Stimulated activated CD4-positive, alpha-beta T cell treated with anti-CD3 and anti-CD28 coated beads, Interleukin-1b, Interleukin-23, amount 100 ng/mL, for 24 hours (primary cell): ENCODE measurements around the gene KCNK13.
"Not testable (repeated sequence)": the region's sequence is repeated elsewhere in the genome, so short reads cannot be mapped to it uniquely, and the experiment has no call there.

Experiments used
- DNase-seq, 4 experiments: peaks; one replicate each; pipeline ENCODE4 v3.0.0-alpha.2; 2020; ENCODE audit warnings: low read depth in 4 of 4, low spot score in 1 of 4

KCNK13 gene

DNA sequence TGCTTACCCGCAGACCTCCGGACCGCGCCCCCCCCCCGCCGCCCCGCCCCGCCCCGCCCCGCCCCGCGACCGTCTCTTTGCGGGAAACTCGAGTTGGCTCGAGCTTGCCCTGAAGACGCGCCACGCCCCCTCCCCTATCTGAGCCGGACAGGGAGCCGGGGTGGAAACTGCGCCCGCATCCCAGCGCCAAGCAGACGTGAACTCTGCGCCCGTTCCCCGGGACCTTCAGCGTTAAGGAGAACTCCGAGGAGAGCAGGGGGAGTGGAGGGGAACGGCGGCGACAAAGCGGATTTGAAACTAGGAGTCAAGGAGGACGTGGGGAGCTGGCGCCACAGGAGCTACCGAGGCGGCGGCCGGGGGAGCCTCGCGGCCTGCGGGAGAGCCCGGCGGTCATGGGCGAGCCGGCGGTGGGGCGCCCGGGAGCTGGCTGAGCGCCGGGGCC, at the start of gene KCNK13:
TSS of gene KCNK13 (plus strand) at position 310 of the 442 bp plus-strand sequence. CDS start 212 bp downstream, outside the sequence.
- no peak for DNase-seq

DNA sequence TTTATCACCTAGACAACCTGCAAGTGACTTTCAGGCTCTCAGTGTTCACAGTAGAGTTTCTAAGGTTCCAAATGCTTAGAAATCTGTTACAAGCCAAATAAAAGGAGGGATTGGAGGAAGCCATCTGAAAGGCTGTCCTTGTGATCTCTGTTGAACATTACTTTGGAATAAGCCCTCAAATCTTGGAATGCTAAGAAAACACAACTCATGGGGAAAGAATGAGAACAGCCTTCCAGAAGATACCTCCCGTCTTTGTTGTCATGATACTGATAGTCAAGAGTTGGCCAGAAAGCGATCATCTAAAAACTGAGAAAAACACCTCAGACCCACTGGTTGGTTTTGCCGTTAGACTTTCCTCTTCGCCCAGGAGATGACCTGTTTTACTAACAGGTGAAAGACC, 44.4 kb upstream of the KCNK13 start:
- no peak for DNase-seq

DNA sequence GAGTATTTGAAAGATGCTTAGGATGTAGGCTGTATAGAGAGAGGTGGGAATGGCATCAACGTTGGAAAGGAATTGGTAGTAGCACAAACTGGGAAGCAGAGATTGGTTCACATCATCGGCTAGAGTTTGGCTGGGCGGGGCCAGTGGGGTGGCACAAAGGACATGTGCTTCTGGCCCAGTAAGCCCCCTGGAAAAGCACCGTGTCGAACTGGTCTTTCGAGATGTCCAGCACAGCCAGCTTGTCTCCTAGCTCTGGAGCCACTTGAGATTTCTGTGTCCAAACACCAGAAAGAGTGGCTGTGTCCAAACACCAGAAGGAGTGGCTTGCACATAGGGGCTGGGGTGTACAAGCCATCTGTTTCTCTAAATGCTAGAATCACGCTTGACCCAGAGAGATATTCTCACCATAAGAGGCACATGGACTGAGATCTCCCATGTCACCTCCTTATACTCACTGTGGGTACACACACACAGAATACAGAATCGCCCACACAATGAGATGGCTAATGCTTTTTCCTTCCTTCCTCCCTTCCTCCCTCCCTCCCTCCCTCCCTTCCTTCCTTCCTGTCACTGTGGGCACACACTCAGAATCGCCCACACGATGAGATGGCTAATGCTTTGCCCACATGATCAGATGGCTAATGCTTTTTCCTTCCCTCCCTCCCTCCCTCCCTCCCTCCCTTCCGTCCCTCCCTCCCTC, 41.8 kb upstream of the KCNK13 start:
- no peak for DNase-seq

DNA sequence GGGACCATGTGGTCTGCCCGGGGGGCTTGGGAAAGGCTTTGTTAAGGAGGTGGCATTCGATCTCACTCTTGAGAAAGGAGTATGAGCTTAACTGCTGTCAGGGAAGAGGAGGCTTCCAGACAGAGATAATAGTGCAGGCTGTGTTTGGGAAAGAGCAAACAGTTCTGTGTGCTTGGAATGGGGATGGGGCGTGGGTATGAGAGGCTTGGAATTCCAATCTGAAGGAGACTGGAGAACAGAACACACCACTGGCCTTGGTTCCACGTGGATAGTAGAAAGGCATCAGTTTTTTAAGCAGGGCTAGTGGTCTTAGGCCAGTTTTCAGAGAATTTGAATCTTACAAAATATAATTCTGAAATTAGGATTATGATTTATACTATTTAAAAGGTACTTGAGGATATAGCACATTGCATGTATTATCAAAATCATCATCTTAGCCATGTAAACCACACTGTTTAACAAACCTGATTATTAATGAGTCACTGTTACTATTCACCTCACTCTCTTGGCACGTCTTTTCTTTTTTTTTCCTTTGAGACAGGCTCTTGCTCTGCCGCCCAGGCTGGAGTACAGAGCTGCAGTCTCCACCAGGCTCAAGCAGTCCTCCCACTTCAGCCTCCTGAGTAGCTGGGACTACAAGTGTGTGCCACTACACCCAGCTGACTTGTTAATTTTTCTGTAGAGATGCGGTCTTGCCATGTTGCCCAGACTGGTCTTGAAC, 38.5 kb upstream of the KCNK13 start:
- DNase-seq = no peak

DNA sequence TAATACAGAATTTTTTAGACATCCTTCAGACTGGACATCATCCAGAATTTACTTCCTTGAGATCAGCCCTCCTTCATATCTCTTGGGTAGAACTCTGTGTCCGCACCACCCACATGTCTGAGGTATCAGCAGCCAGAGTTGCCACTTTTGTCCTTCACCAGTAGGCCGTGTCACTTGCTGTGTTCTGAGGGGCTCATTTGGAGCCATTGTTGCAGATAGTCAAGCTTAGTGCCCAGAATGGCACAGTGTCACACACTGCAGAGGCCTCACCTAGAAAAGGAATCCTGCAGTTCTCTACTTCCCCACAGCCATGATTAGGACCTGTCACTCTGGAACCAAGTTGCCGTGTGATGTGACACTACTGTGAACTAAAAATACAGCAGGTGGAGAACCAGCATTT, 36.9 kb upstream of the KCNK13 start:
- DNase-seq = no peak

DNA sequence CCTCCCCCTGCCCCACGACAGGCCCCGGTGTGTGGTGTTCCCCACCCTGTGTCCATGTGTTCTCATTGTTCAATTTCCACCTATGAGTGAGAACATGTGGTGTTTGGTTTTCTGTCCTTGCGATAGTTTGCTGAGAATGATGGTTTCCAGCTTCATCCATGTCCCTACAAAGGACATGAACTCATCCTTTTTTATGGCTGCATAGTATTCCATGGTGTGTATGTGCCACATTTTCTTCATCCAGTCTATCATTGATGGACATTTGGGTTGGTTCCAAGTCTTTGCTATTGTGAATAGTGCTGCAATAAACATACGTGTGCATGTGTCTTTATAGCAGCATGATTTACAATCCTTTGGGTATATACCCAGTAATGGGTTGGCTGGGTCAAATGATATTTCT, 35.2 kb upstream of the KCNK13 start:
- not testable (repeated sequence) for DNase-seq

DNA sequence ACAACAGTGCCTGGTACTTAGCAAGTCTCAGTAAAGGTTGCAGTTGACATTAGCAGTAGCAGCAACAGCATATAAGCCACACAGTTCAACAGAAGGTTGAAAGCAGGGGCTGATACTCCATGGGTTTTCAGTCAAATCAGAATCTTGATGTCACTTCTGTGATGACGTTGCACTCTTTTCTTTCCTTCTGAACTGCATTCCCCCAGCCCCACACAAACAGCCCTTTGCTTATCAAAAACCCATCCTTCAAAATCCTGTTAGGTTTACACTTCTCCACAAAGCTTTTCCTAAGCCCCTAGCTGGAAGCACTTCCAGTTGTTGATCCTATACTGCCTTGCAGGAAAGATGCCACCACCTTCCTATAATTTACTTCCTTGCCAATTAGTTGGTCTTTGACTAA, 34.0 kb upstream of the KCNK13 start:
- DNase-seq = no peak

DNA sequence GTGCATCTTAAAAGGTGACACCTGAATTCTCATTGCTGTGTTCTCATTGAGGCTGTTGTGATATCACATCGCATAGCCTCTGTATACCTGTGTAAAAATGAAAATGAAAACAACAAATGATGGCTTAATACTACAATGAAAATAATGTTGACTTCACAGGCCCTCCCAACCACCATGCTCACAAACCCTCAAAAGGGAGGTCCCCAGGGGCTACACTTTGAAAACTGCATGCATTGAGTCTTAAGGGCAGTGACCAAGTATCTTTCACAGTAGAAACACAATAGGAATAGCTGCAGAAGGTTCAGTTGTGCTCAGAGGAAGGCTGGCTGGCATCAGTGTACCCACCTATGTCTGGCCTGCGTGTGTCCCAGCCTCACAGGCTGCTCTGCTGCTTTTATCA, 27.6 kb upstream of the KCNK13 start:
- no peak for DNase-seq

DNA sequence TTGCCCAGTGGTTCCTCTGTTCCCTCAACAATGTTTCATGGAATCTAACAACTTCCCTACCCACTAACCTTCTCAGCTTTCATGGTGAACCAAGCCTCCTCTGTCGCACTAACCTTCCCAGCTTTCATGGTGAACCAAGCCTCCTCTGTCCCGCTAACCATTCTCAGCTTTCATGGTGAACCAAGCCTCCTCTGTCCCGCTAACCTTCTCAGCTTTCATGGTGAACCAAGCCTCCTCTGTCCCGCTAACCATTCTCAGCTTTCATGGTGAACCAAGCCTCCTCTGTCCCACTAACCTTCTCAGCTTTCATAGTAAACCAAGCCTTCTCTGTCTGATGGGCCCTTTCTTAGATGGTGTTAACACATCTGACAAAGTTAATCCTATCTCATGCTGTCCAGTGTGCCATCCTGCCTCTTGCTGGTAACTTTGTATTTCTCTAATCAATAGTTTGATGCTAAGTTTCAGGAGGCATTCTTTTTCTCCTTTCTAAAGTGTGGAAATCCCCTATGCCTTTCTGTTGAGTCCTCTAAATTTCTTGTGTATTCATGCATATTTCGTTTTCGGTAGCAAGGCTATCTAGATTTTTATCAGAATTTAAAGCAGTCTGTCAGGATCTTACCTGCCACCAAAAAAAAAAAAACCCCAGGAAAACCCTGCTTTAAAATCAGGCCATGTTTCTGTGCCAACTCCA, 26.8 kb upstream of the KCNK13 start:
- no peak for DNase-seq

DNA sequence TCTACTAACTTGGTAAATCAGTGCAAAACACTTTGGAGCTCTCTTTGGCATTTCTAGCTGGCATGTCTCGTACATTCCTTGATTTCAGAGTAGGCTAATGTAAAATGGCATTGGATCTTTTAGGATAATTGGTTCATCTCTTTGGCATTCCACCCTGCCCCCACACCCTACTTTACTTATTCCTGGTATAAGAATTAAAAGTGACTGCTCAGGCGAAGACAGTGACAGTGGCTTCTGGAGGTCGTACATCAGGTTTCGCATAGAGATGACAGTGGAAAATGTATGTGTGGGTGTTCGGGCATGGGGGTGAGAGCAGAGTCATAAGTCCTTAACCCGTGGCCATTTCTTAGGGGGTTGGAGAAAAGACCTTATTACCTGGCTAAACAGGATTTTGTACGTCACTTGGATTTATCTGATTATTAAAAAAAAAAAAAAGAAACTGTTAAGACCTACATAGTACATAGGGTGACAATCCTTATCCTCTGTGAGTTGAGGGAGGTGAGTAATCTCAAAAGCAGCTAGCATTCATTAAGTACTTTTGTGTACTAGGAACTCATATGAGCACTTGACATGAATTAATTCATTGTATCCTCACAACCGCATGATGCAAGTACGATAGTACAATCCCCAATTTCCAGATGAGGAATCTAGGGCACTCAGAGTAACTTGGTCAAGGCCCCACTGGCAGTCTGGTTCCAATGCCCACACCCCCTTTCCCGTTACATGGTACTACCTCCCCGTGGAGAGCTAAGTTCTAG, 22.4 kb upstream of the KCNK13 start:
- DNase-seq = no peak

DNA sequence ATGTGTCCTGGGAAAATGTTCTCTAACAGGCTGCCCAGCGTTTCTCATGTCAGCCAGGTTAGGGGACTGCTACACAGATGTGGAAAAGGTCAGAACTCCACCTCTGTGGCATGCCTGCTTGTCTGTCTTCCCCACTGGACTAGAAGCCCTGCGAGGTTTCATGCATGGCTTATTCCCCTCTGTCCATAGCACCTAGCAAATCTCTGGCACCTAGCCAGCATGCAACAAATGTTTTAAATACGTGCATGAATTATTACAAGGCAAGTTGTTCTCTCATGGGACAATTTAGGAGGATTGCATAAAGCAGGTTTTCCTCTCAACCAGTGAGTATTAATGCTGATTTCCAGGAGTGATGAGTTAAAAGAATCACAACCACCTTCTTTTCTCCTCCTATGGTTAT, 21.4 kb upstream of the KCNK13 start:
- no peak for DNase-seq

DNA sequence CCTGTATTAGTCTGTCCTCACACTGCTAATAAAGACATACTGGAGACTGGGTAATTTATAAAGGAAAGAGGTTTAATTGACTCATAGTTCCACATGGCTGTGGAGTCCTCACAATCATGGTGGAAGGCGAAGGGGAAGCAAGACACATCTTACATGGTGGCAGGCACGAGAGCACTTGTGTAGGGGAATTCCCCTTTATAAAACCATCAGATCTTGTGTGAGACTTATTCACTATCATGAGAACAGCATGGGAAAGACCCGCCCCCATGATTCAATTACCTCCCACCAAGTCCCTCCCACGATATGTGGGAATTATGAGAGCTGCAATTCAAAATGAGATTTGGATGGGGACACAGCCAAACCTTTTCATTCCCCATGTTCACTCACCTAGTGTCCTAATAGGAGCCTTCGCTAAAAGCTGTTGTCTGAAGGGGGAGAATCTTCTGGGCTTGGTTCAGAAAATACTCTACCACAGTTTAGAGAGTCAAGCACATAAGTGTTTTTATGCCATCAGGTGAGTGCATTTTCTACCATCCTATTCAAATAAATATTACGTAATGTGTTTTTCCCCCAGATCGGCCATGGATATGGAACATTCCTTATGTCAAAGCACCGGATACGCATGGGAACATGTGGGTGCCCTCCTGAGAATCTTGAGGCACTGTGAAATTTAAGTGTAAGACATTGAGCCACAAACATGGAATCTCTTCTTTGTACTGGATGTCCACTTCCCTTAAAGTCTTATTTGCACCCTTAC, 19.1 kb upstream of the KCNK13 start:
- no peak for DNase-seq

DNA sequence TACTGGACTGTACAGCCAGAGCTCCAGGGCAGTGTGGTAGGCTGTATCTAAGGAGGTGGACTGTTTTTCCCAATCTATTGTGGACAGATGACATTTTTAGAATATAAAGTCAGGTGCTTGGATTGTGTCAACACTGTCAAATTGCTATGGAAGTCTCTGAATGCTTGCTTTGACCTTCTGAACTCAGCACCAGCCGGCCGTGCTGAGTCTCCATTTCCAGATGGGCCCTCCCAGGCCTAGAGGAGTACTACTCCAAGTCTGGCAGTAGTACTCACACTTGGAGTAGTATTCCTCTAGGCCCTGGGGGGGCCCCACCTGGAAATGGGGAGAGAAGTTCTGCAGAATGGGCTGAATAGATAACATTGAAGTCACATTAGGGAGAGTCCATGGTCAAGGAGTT, 16.2 kb upstream of the KCNK13 start:
- no peak for DNase-seq

DNA sequence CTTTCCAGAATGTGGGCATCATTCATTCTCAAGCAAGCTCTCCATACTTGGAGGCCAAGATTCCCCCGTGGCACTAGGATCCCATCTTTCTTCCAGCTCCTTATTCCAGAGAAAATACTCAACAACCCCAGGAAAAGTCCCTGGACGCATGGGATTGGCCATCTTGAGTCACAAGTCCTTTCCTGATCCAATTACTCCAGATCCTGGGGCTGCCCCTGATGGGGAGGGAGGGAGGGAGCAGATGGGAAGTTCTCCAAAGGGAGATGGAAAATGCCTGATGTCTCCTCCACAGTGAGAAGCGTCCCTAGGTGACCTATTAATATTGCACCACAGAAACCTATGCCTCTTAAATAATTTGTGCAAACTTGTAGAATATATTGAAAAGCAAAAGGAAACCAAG, 12.4 kb upstream of the KCNK13 start:
- DNase-seq = no peak

DNA sequence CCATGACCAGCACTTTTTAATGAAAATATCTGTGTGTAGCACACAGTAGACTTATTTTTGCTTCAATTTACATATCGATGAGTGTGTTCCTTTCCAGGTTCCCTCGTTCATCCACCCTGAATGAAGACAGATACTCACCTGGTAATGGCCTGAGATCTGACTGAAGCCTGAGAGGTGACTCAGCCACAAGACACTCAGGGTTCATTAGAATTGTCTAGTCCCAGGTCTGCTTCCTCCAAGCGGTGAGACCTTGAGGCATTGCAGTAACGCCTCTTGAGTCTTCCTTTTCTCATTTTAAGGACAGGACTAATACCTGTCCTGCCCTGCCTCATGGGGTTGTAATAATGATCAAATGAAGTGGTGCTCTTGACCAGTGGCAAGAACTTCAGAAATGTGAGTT, 11.5 kb upstream of the KCNK13 start:
- DNase-seq = no peak

DNA sequence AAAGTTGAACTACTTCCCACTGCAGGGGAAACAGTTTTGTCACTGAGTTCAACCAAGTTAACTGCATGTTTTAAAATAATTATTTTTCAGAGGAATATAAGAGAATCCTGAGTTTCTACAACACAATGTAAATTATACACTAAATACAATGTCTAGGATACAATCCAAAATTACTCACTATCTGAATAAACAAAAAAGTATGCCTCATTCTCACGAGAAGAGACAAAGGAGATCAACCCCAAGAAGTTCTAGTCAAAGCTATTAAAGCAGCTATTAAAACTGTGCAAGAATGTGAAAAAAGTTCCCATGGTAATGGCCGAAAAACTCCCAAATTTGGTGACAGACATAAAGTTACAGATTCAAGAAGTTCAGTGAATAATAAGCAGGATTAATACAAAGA, 8.8 kb upstream of the KCNK13 start:
- DNase-seq = no peak

DNA sequence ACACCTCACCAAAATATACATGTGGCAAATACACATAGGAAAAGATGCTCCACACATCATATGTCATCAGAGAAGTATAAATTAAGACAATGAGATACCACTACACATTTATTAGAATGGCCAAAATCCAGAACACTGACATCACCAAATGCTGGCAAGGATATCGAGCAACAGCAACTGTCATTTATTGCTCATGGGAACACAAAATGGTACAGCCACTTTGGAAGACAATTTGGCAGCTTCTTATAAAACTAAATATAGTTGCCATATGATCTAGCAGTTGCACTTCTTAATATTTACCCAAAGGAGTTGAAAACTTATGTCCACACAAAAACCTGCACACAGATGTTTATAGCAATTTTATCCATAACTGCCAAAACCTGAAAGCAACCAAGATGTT, 7.0 kb upstream of the KCNK13 start:
- no peak for DNase-seq

DNA sequence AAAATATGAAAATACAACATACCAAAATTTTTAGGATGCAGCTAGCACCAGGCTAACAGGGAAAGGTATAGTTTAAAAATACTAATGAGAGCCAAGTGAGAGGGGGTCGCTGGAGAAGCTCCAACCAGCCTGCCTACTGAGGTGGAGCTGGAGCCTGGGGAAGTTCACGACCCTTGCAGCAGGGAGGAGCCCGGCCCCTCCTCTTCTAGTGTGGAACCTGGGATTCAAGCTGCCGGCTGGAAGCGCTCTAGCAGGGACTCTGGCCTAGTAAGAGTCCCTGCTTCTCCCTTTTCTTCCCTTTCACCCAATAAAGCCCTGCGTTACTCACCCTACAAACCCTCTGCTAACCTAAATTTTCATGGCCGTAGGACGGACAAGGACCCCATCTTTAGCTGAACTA, 5.0 kb upstream of the KCNK13 start:
- DNase-seq = no peak

DNA sequence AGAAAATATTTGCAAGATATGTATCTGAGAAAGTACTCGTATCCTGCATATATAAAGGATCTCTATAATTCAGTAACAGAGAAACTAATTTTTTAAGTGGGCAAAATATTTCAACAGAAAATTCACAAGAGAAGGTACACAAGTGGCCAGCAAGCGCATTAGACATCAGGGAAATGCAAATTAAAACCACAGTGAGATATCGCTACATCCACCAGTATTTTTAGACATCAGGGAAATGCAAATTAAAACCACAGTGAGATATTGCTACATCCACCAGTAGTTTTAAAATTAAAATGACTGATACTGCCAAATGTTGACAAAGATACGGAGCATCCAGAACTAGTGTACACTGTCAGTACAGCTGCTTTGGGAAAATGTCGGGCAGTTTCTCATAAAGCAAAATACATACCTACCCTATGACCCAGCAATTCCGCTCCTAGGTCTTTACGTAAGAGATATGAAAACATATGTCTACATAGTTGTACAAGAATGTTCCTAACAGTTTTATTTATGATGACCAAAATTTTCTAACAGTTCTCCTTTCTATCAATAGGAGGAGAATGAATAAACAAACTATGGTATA, 2.8 kb upstream of the KCNK13 start:
- no peak for DNase-seq

DNA sequence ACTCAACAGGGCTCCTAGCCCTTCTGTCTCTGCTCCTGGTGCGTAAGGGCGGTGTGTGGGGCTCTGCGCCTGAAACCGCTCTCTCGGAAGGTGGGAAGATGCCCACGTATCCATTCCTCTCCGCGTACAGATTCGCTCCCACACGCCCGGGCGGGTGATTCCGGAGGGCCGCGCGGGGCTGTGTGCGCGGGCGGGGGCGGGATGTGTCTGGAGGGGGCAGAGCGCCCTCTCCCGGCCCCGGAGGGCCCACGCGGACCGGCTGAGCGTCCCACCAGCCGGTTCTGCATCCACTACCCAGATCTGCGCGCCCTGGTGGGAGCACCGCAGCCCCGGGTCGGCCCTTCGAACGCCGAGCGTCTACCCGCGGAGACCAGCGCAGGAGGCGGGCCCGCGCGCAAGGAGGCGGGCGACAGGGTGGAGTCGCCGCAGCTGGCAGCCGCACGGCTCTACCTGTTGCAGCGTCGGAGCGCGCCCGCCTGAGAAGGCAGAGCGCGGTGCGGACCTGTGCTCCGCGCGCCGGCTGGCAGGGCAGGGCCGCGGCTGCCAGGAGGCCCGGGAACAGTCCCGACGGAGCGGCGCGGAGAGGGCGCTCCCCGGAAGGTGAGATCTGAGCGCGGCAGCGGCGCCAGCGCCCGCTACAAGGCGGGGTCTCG, 1.4 kb upstream of the KCNK13 start:
- peak in 3 of 4 experiments; percentile 22 to 54 (median 22) for DNase-seq
